Endothelial cell of umbilical vein (primary cell): ENCODE measurements around the gene MAPK11. TPM values are rescaled to one million over a fixed set of nuclear protein-coding genes. Genes with fewer than 3 reads are reported as not detected.

Source experiments
- BruUV-seq: library from RNA; stranded (reverse); fragments of 400-500 nt; replicated peaks from 2 replicates; lab custom pipeline; 2021; lab: Mats Ljungman, UMichigan
- CTCF ChIA-PET: fragments of 300-600, 350-600 bp; sonication (Branson Sonifier 250); formaldehyde crosslinking; loops from one replicate; lab custom pipeline; 2021; ENCODE audit warnings: antibody characterized with exemption, inconsistent platforms; lab: Charles Lee
- POLR2A ChIA-PET: fragments of 300-600, 350-600 bp; sonication (Branson Sonifier 250); formaldehyde crosslinking; loops from one replicate; lab custom pipeline; 2021; ENCODE audit warnings: antibody characterized with exemption, inconsistent platforms; lab: Charles Lee
- DNase-seq: peaks from one replicate; pipeline ENCODE4 v3.0.0-alpha.2; 2011; ENCODE audit warnings: low read depth, low spot score
- FAIRE-seq: peaks from 2 replicates; lab custom pipeline; 2011; peaks lifted over from hg19 to GRCh38; lab: Jason Lieb, UNC
- H2AFZ ChIP-seq: 2 replicates; pipeline ENCODE4 v1.6.0; 2012; ENCODE audit warnings: low read depth, low read length, control low read depth, inconsistent platforms
- H3K27ac ChIP-seq: 2 replicates; pipeline ENCODE4 v1.5.1; 2011; ENCODE audit warnings: low read depth, mild to moderate bottlenecking, control low read depth, low read length, moderate library complexity; ENCODE audit not compliant: insufficient read depth
- H3K27me3 ChIP-seq, 2 experiments: 2 replicates each; pipeline versions ENCODE4 v1.6.0 to v1.6.1; 2011; ENCODE audit warnings: low read length in 2 of 2, mixed read lengths in 1 of 2; ENCODE audit not compliant: control insufficient read depth in 2 of 2, insufficient read depth in 2 of 2
- H3K36me3 ChIP-seq, 2 experiments: 2 replicates in 1 of 2; 3 replicates in 1 of 2; pipeline ENCODE4 v1.5.1; 2011; ENCODE audit warnings: low read length in 2 of 2, mild to moderate bottlenecking in 1 of 2, moderate library complexity in 1 of 2; ENCODE audit not compliant: control insufficient read depth in 2 of 2, insufficient read depth in 2 of 2; ENCODE audit errors: extremely low read depth in 1 of 2
- H3K4me1 ChIP-seq: 3 replicates; pipeline ENCODE4 v1.5.1; 2011; ENCODE audit warnings: mild to moderate bottlenecking, low read length; ENCODE audit not compliant: control insufficient read depth, insufficient read depth; ENCODE audit errors: extremely low read depth
- H3K4me2 ChIP-seq: 2 replicates; pipeline ENCODE4 v1.6.1; 2011; ENCODE audit warnings: low read length, control low read depth, mixed read lengths; ENCODE audit not compliant: insufficient read depth
- H3K4me3 ChIP-seq, 3 experiments: fragments of 200-600 bp in 1 of 3; sonication (generic), shearing (Covaris generic) in 1 of 3; replicated peaks in 1 of 3; 2 replicates each; pipeline ENCODE4 v1.5.1; 2011 to 2016; ENCODE audit warnings: control low read depth in 3 of 3, low read length in 3 of 3, mild to moderate bottlenecking in 2 of 3, inconsistent platforms in 1 of 3, low read depth in 1 of 3, moderate library complexity in 1 of 3; ENCODE audit not compliant: insufficient read depth in 1 of 3
- H3K79me2 ChIP-seq: 2 replicates; pipeline ENCODE4 v1.6.0; 2012; ENCODE audit warnings: low read length, inconsistent platforms; ENCODE audit not compliant: control insufficient read depth, insufficient read depth
- H3K9ac ChIP-seq: replicated peaks from 2 replicates; pipeline ENCODE3; 2011; ENCODE audit warnings: low read length, control low read depth; ENCODE audit not compliant: insufficient read depth; ENCODE audit errors: extremely low read depth
- H3K9me1 ChIP-seq: replicated peaks from 3 replicates; pipeline ENCODE4 v1.6.0; 2011; ENCODE audit warnings: mild to moderate bottlenecking, low read length; ENCODE audit not compliant: control insufficient read depth, insufficient read depth; ENCODE audit errors: extremely low read depth
- H3K9me3 ChIP-seq: replicated peaks from 2 replicates; pipeline ENCODE4 v1.5.1; 2012; ENCODE audit warnings: low read length, inconsistent platforms; ENCODE audit not compliant: control insufficient read depth, insufficient read depth
- H4K20me1 ChIP-seq: replicated peaks from 2 replicates; pipeline ENCODE3; 2011; ENCODE audit warnings: mild to moderate bottlenecking, low read length; ENCODE audit not compliant: control insufficient read depth, insufficient read depth; ENCODE audit errors: extremely low read depth
- CTCF ChIP-seq, 2 donors: IDR thresholded peaks; 1 replicate in 1 of 2; 2 replicates in 1 of 2; pipeline ENCODE4 v1.5.1; 2011; ENCODE audit warnings: low read length in 2 of 2, mild to moderate bottlenecking in 2 of 2, moderate library complexity in 2 of 2, control low read depth in 1 of 2, inconsistent platforms in 1 of 2, low read depth in 1 of 2; ENCODE audit not compliant: insufficient read depth in 1 of 2; ENCODE audit errors: extremely low read depth in 1 of 2
- EZH2 ChIP-seq: IDR thresholded peaks from 2 replicates; pipeline ENCODE4 v1.6.1; 2012; ENCODE audit warnings: borderline replicate concordance, low read depth, mild to moderate bottlenecking, moderate library complexity, low read length, inconsistent platforms; ENCODE audit not compliant: severe bottlenecking
- FOS ChIP-seq: IDR thresholded peaks from 2 replicates; pipeline ENCODE4 v1.6.1; 2011; ENCODE audit warnings: mild to moderate bottlenecking, low read length, moderate library complexity, borderline replicate concordance; ENCODE audit not compliant: insufficient read depth
- GATA2 ChIP-seq: IDR thresholded peaks from 2 replicates; pipeline ENCODE4 v1.7.0; 2011; ENCODE audit warnings: low read depth, mild to moderate bottlenecking, moderate library complexity, mixed read lengths, low read length; ENCODE audit not compliant: insufficient read length, insufficient read depth
- JUN ChIP-seq: IDR thresholded peaks from 2 replicates; pipeline ENCODE4 v1.6.1; 2011; ENCODE audit warnings: borderline replicate concordance, low read depth; ENCODE audit not compliant: insufficient read length, insufficient read depth
- MAX ChIP-seq: IDR thresholded peaks from 2 replicates; pipeline ENCODE4 v1.6.1; 2011; ENCODE audit not compliant: insufficient read depth, insufficient read length
- MYC ChIP-seq: IDR thresholded peaks from one replicate; pipeline ENCODE4 v1.6.1; 2011; ENCODE audit warnings: mild to moderate bottlenecking, low read depth, low read length
- POLR2A ChIP-seq: IDR thresholded peaks from 2 replicates; pipeline ENCODE4 v1.6.1; 2012; ENCODE audit warnings: low read depth, mild to moderate bottlenecking, control low read depth, low read length
- POLR2AphosphoS5 ChIP-seq: IDR thresholded peaks from 2 replicates; pipeline ENCODE4 v1.6.1; 2012; ENCODE audit warnings: low read depth, mild to moderate bottlenecking, control low read depth, low read length, moderate library complexity; ENCODE audit not compliant: insufficient read depth
- dilution Hi-C: fragments of 300-500 bp; cut with MboI; formaldehyde crosslinking; loops from one replicate; pipeline ENCODE4 v1.15.0; 2019; ENCODE audit warnings: low sequenced_read_pairs; ENCODE audit not compliant: extremely low pct_ligation_motif_present
- intact Hi-C: fragments of 100-400 bp; cut with micrococcal nuclease; formaldehyde crosslinking; loops from one replicate; pipeline ENCODE4 v1.10.0; 2022
- polyA plus RNA-seq, 4 experiments: library from polyadenylated mRNA; depleted of rRNA in 3 of 4; stranded (reverse) in 3 of 4; unstranded in 1 of 4; fragments of >200 nt; gene quantifications; 2 replicates each; pipeline versions ENCODE4 v1.2.1 to v1.2.3, GENCODE V29; 2011 to 2012; ENCODE audit warnings: missing spikeins in 1 of 4
- total RNA-seq: library from RNA; stranded (reverse); gene quantifications from 2 replicates; pipeline ENCODE4 v1.2.3, GENCODE V29; 2021

Gene MAPK11
- total and polyA plus RNA-seq, 2 donors (not counting 3 experiments of a cell fraction or from before 2014, with no cell fraction given) = 22.8 to 26.3 TPM

- intact Hi-C loops = no loop called here
- Histone ChIP-seq H3K27ac (peak overlapping the region; percentile 73), H4K20me1 (no peaks in the 10 kb centered on the region), H3K9me3 (no peaks in the 10 kb centered on the region), H3K9ac (peak overlapping the region; percentile 91), H3K36me3 (peaks cover 0 to 6% of the 10 kb centered on the region in 2 experiments), H3K27me3 (no peaks in the 10 kb centered on the region), H3K9me1 (no peaks in the 10 kb centered on the region), H3K4me3 (peak overlapping the region; percentile 55 to 98 (median 90)), H3K79me2 (peaks cover 35% of the 10 kb centered on the region), H2AFZ (no peak overlapping the region), H3K4me2 (peak overlapping the region; percentile 67), H3K4me1 (peaks cover 31% of the 10 kb centered on the region)
- CTCF ChIA-PET = interaction anchor here (0.7 kb wide), 1 partner anchor 26 kb away, joined by 3 read pairs; no protein-coding TSS in a partner anchor
- BruUV-seq = no TSS peak
- TF ChIP-seq GATA2 (no peak), MYC (no peak), EZH2 (no peak), MAX (no peak), POLR2AphosphoS5 (no peak), CTCF (IDR thresholded peaks at IDR 0.05; ENCODE audit: extremely low read depth in 1 of 2, insufficient read depth in 1 of 2, low read depth in 1 of 2, low read length in 2 of 2) (no peak), JUN (no peak), FOS (no peak), POLR2A (no peak)
- POLR2A ChIA-PET = no interaction called here
- dilution Hi-C loops = no loop called here
- no peak for FAIRE-seq
- DNase-seq = no peak
Measured at GRCh38 chr22:50245214-50246072, 24.7 kb downstream of the MAPK11 start.
